ENCODE data around the gene IFT122. TPM values are rescaled to one million over a fixed set of nuclear protein-coding genes. Genes with fewer than 3 reads are reported as not detected.
"Not testable (repeated sequence)": the region's sequence is repeated elsewhere in the genome, so short reads cannot be mapped to it uniquely, and the experiment has no call there.

The IFT122 gene
- polyA plus RNA-seq, 1 experiment = 27.8 TPM

- ChIA-PET CTCF (no interaction called here), POLR2A (no interaction called here)
- Histone ChIP-seq H3K4me3 (ENCODE audit: low read depth, low read length) (no peak overlapping the region), H3K36me3 (ENCODE audit: control insufficient read depth, insufficient read depth, low read length) (no peaks in the 10 kb centered on the region), H3K27me3 (ENCODE audit: control insufficient read depth, insufficient read depth, low read length) (no peaks in the 10 kb centered on the region)
- TF ChIP-seq CTCF (IDR thresholded peaks at IDR 0.05; ENCODE audit: insufficient read depth, low read depth, low read length) = no peak
- no peak for DNase-seq (ENCODE audit: low read depth)
These were observed 104.0 kb downstream of the IFT122 start for GRCh38 chr3:129543999-129544398.

- CTCF ChIA-PET; H3K27me3 ChIP-seq (ENCODE audit: control insufficient read depth, insufficient read depth, low read length); DNase-seq (ENCODE audit: low read depth); H3K4me3 ChIP-seq (ENCODE audit: low read depth, low read length); H3K36me3 ChIP-seq (ENCODE audit: control insufficient read depth, insufficient read depth, low read length); POLR2A ChIA-PET: not testable (repeated sequence)
These were observed 105.9 kb downstream of the IFT122 start for GRCh38 chr3:129545951-129546350.

DNA sequence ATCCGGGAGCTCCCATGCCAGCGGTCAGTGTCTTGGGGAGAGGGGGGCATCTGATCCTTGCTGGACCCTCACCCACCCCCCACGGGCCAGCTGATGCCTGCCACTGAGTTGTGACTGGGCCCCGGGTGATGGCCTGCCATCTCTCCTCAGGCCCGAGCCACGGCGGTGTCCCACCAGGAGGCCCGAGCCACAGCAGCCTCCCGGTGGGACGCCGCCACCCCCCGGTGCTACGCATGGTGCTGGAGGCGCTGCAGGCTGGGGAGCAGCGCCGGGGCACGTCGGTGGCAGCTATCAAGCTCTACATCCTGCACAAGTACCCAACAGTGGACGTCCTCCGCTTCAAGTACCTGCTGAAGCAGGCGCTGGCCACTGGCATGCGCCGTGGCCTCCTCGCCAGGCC, 107.2 kb downstream of the IFT122 start:
- ChIA-PET POLR2A (no interaction called here), CTCF (interaction anchor here (1.5 kb wide), 1 partner anchor 10 kb away, joined by 3 read pairs; no protein-coding TSS in a partner anchor)
- H3K36me3 ChIP-seq (ENCODE audit: control insufficient read depth, insufficient read depth, low read length) = no peaks in the 10 kb centered on the region
- no peak overlapping the region for H3K4me3 ChIP-seq (ENCODE audit: low read depth, low read length)
- no peaks in the 10 kb centered on the region for H3K27me3 ChIP-seq (ENCODE audit: control insufficient read depth, insufficient read depth, low read length)
- no peak for DNase-seq (ENCODE audit: low read depth)
- TF ChIP-seq CTCF (IDR thresholded peaks at IDR 0.05; ENCODE audit: insufficient read depth, low read depth, low read length) = no peak

- Histone ChIP-seq H3K27me3 (ENCODE audit: control insufficient read depth, insufficient read depth, low read length) (no peaks in the 10 kb centered on the region), H3K4me3 (ENCODE audit: low read depth, low read length) (no peak overlapping the region), H3K36me3 (ENCODE audit: control insufficient read depth, insufficient read depth, low read length) (no peaks in the 10 kb centered on the region)
- ChIA-PET POLR2A (no interaction called here), CTCF (interaction anchor here (1.5 kb wide), 1 partner anchor 11 kb away, joined by 3 read pairs; no protein-coding TSS in a partner anchor)
- TF ChIP-seq CTCF (IDR thresholded peaks at IDR 0.05; ENCODE audit: insufficient read depth, low read depth, low read length) = no peak
- no peak for DNase-seq (ENCODE audit: low read depth)
These were observed 108.3 kb downstream of the IFT122 start for GRCh38 chr3:129548104-129548965.

- DNase-seq (ENCODE audit: low read depth) = no peak
- CTCF ChIA-PET = interaction anchor here (1.1 to 1.3 kb wide), 2 partner anchors 10 to 15 kb away, joined by 4 to 5 read pairs; no protein-coding TSS in a partner anchor
- no peak for TF ChIP-seq CTCF (IDR thresholded peaks at IDR 0.05; ENCODE audit: insufficient read depth, low read depth, low read length)
- no peaks in the 10 kb centered on the region for H3K36me3 ChIP-seq (ENCODE audit: control insufficient read depth, insufficient read depth, low read length)
- no peaks in the 10 kb centered on the region for H3K27me3 ChIP-seq (ENCODE audit: control insufficient read depth, insufficient read depth, low read length)
- no peak overlapping the region for H3K4me3 ChIP-seq (ENCODE audit: low read depth, low read length)
- POLR2A ChIA-PET = no interaction called here
These were observed 109.2 kb downstream of the IFT122 start for GRCh38 chr3:129549006-129549800.
